HCT116 (cell line): ENCODE results near the gene OR2M5. TPM values are rescaled to one million over a fixed set of nuclear protein-coding genes. Genes with fewer than 3 reads are reported as not detected.

Experiments
- ATAC-seq: fragments of 200-7000 bp; cut with Tn5 transposase; 2 replicates; pipeline ENCODE4 v1.9.1; 2020; ENCODE audit warnings: mild to moderate bottlenecking, moderate library complexity
- BruUV-seq: library from RNA; stranded (reverse); fragments of 400-500 nt; replicated peaks from 2 replicates; lab custom pipeline; 2021; lab: Mats Ljungman, UMichigan
- CTCF ChIA-PET: fragments of 300-600 bp; sonication (Branson Sonifier 250); formaldehyde crosslinking; loops from one replicate; lab custom pipeline; 2021; ENCODE audit warnings: antibody characterized with exemption; lab: Charles Lee
- POLR2A ChIA-PET: fragments of 300-600, 350-600 bp; sonication (Branson Sonifier 250); formaldehyde crosslinking; loops from one replicate; lab custom pipeline; 2021; ENCODE audit warnings: antibody characterized with exemption; lab: Charles Lee
- RAD21 ChIA-PET, 2 experiments: fragments of 300-600 bp; sonication (Branson Sonifier 250); formaldehyde crosslinking; loops; one replicate each; lab custom pipeline; 2023; ENCODE audit warnings: low total read pairs in 2 of 2; ENCODE audit not compliant: uncharacterized antibody in 2 of 2, unreplicated experiment in 2 of 2, low non-redundant PET in 1 of 2; lab: Charles Lee
- DNase-seq: peaks from one replicate; pipeline ENCODE4 v3.0.0-alpha.2; 2010; ENCODE audit warnings: low read depth, low spot score
- H2AFZ ChIP-seq: fragments of 200-600 bp; shearing (Covaris generic), sonication (generic); 2 replicates; pipeline ENCODE4 v1.6.1; 2017; ENCODE audit warnings: low read depth, mixed run types, mixed read lengths, antibody characterized with exemption, low read length; ENCODE audit not compliant: poor library complexity, severe bottlenecking
- H3K27ac ChIP-seq: 2 replicates; pipeline ENCODE4 v1.5.1; 2012; ENCODE audit warnings: low read depth, low read length
- H3K27me3 ChIP-seq: fragments of 200-600 bp; sonication (generic); 2 replicates; pipeline ENCODE4 v1.6.1; 2016; ENCODE audit warnings: mixed run types, low read length, mixed read lengths; ENCODE audit not compliant: insufficient read depth
- H3K36me3 ChIP-seq, 2 experiments: fragments of 200-500 bp in 1 of 2; fragments of 200-600 bp in 1 of 2; sonication (Bioruptor generic) in 1 of 2; sonication (generic) in 1 of 2; 2 replicates each; pipeline versions ENCODE4 v1.5.1 to v1.6.1; 2014 to 2016; ENCODE audit warnings: low read length in 2 of 2, inconsistent platforms in 1 of 2, mixed read lengths in 1 of 2, mixed run types in 1 of 2; ENCODE audit not compliant: insufficient read depth in 2 of 2, control insufficient read depth in 1 of 2
- H3K4me1 ChIP-seq, 2 experiments: fragments of 200-600 bp in 1 of 2; sonication (generic) in 1 of 2; 2 replicates each; pipeline versions ENCODE4 v1.5.1 to v1.6.1; 2012 to 2017; ENCODE audit warnings: low read length in 2 of 2, inconsistent platforms in 1 of 2, mild to moderate bottlenecking in 1 of 2, mixed read lengths in 1 of 2, mixed run types in 1 of 2, moderate library complexity in 1 of 2; ENCODE audit not compliant: insufficient read depth in 2 of 2, control insufficient read depth in 1 of 2
- H3K4me2 ChIP-seq: fragments of 200-600 bp; sonication (generic); 2 replicates; pipeline ENCODE4 v1.6.1; 2017; ENCODE audit warnings: mixed run types, low read length, mixed read lengths
- H3K4me3 ChIP-seq, 2 experiments: fragments of 200-600 bp in 1 of 2; sonication (generic) in 1 of 2; replicated peaks in 1 of 2; 2 replicates each; pipeline ENCODE4 v1.5.1; 2011 to 2016; ENCODE audit warnings: low read length in 2 of 2, control low read depth in 1 of 2, low read depth in 1 of 2, mild to moderate bottlenecking in 1 of 2, mixed read lengths in 1 of 2, mixed run types in 1 of 2
- H3K79me2 ChIP-seq: fragments of 200-600 bp; sonication (generic); 2 replicates; pipeline ENCODE4 v1.6.1; 2017; ENCODE audit warnings: mild to moderate bottlenecking, mixed run types, low read length, moderate library complexity, mixed read lengths; ENCODE audit not compliant: insufficient read depth
- H3K9ac ChIP-seq: fragments of 200-600 bp; sonication (generic); 2 replicates; pipeline ENCODE4 v1.6.1; 2016; ENCODE audit warnings: low read length, mixed read lengths
- H3K9me2 ChIP-seq: fragments of 200-600 bp; sonication (generic), shearing (Covaris generic); 2 replicates; pipeline ENCODE4 v1.6.1; 2017; ENCODE audit warnings: mixed run types, mild to moderate bottlenecking, moderate library complexity; ENCODE audit not compliant: insufficient read depth
- H3K9me3 ChIP-seq, 2 experiments: fragments of 200-500 bp in 1 of 2; fragments of 200-600 bp in 1 of 2; sonication (Bioruptor generic) in 1 of 2; sonication (generic) in 1 of 2; 2 replicates each; pipeline ENCODE4 v1.6.1; 2014 to 2017; ENCODE audit warnings: low read length in 2 of 2, mixed read lengths in 2 of 2, inconsistent platforms in 1 of 2, low read depth in 1 of 2, mild to moderate bottlenecking in 1 of 2, mixed run types in 1 of 2, moderate library complexity in 1 of 2; ENCODE audit not compliant: control insufficient read depth in 1 of 2, insufficient read depth in 1 of 2
- H4K20me1 ChIP-seq: fragments of 200-600 bp; sonication (generic), shearing (Covaris generic); 2 replicates; pipeline ENCODE4 v1.6.1; 2017; ENCODE audit warnings: mixed run types, mild to moderate bottlenecking, moderate library complexity; ENCODE audit not compliant: insufficient read depth
- CEBPB ChIP-seq: IDR thresholded peaks from 2 replicates; pipeline ENCODE4 v1.6.1; 2012; ENCODE audit warnings: low read depth
- CTCF ChIP-seq, 3 experiments: fragments of 200-600 bp in 1 of 3; sonication (generic) in 1 of 3; IDR thresholded peaks in 2 of 3; conservative IDR thresholded peaks in 1 of 3; 2 replicates each; pipeline ENCODE4 v1.5.1; 2012 to 2017; ENCODE audit warnings: low read depth in 2 of 3, low read length in 2 of 3, antibody characterized with exemption in 1 of 3, borderline replicate concordance in 1 of 3, control low read depth in 1 of 3, mild to moderate bottlenecking in 1 of 3, mixed read lengths in 1 of 3, mixed run types in 1 of 3, moderate library complexity in 1 of 3; ENCODE audit not compliant: insufficient read depth in 1 of 3
- ELF1 ChIP-seq: IDR thresholded peaks from 2 replicates; pipeline ENCODE4 v1.6.1; 2012; ENCODE audit warnings: low read depth, borderline replicate concordance
- EZH2phosphoT487 ChIP-seq: fragments of 200-600 bp; IDR thresholded peaks from 2 replicates; pipeline ENCODE4 v1.6.1; 2018; ENCODE audit warnings: antibody characterized with exemption, borderline replicate concordance
- MAX ChIP-seq: IDR thresholded peaks from 2 replicates; pipeline ENCODE4 v1.6.1; 2012
- POLR2A ChIP-seq: IDR thresholded peaks from 2 replicates; pipeline ENCODE4 v1.7.0; 2011; ENCODE audit warnings: borderline replicate concordance; ENCODE audit not compliant: insufficient read depth, insufficient read length; ENCODE audit errors: extremely low read depth
- POLR2AphosphoS5 ChIP-seq: IDR thresholded peaks from 2 replicates; pipeline ENCODE4 v1.6.1; 2011; ENCODE audit warnings: mild to moderate bottlenecking, low read depth, low read length, moderate library complexity
- SIN3A ChIP-seq: IDR thresholded peaks from 2 replicates; pipeline ENCODE4 v1.6.1; 2012; ENCODE audit warnings: low read depth
- SRF ChIP-seq: IDR thresholded peaks from 2 replicates; pipeline ENCODE4 v1.6.1; 2012; ENCODE audit warnings: low read depth
- intact Hi-C: fragments of 100-400 bp; cut with micrococcal nuclease; formaldehyde crosslinking; loops from 2 replicates; pipeline ENCODE4 v1.10.0; 2022
- total RNA-seq: library from RNA; stranded (reverse); gene quantifications from one replicate; pipeline ENCODE4 v1.2.1, GENCODE V29; 2021; ENCODE audit not compliant: unreplicated experiment

The OR2M5 gene
- total RNA-seq, 1 experiment from 2014 or later: not detected

GRCh38 chr1:248136811-248137210 is 8.1 kb upstream of the OR2M5 start:
- H3K27ac ChIP-seq: no peak overlapping the region
- H2AFZ ChIP-seq: no peak overlapping the region
- no peaks in the 10 kb centered on the region for H3K79me2 ChIP-seq
- ATAC-seq (no peak), DNase-seq (no peak)
- no peaks in the 10 kb centered on the region for H4K20me1 ChIP-seq
- no peak overlapping the region for H3K4me3 ChIP-seq
- no peak overlapping the region for H3K9ac ChIP-seq
- H3K36me3 ChIP-seq: no peaks in the 10 kb centered on the region
- no peak overlapping the region for H3K4me2 ChIP-seq
- H3K27me3 ChIP-seq: no peaks in the 10 kb centered on the region
- H3K9me3 ChIP-seq: no peaks in the 10 kb centered on the region; a peak in 2 of 4 replicates
- H3K9me2 ChIP-seq: no peaks in the 10 kb centered on the region
- intact Hi-C loops: no loop called here
- no peak for TF ChIP-seq POLR2AphosphoS5
- no peak for TF ChIP-seq MAX
- TF ChIP-seq ELF1: no peak
- no peak for TF ChIP-seq SIN3A
- TF ChIP-seq SRF: no peak
- TF ChIP-seq EZH2phosphoT487: no peak
- TF ChIP-seq, all 23 proteins: peak for 0
- CTCF ChIA-PET: no interaction called here
- POLR2A ChIA-PET: no interaction called here
- no peaks in the 10 kb centered on the region for H3K4me1 ChIP-seq
- no TSS peak for BruUV-seq
- RAD21 ChIA-PET: no interaction called here

- H3K27me3 ChIP-seq: no peaks in the 10 kb centered on the region
- H3K9me3 ChIP-seq: peaks cover 0 to 6% of the 10 kb centered on the region in 2 experiments; a peak in 2 of 4 replicates
- POLR2A ChIA-PET: no interaction called here
- CTCF ChIA-PET: no interaction called here
- H4K20me1 ChIP-seq: no peaks in the 10 kb centered on the region
- H3K9ac ChIP-seq: no peak overlapping the region
- no peaks in the 10 kb centered on the region for H3K4me1 ChIP-seq
- H2AFZ ChIP-seq: no peak overlapping the region
- H3K36me3 ChIP-seq: no peaks in the 10 kb centered on the region
- no TSS peak for BruUV-seq
- TF ChIP-seq POLR2A: no peak
- no peak for TF ChIP-seq CEBPB
- no peak for TF ChIP-seq ELF1
- no peak for TF ChIP-seq CTCF (IDR thresholded peaks at IDR 0.05 in 2 of 3, conservative IDR thresholded peaks at IDR 0.05 in 1 of 3; ENCODE audit: borderline replicate concordance in 1 of 3, insufficient read depth in 1 of 3, low read depth in 2 of 3, low read length in 2 of 3)
- DNase-seq: no peak
- intact Hi-C loops: no loop called here
- H3K79me2 ChIP-seq: no peaks in the 10 kb centered on the region
- no peak overlapping the region for H3K4me3 ChIP-seq
- no peak overlapping the region for H3K27ac ChIP-seq
- H3K4me2 ChIP-seq: no peak overlapping the region
- ATAC-seq: no peak
- RAD21 ChIA-PET: no interaction called here
- H3K9me2 ChIP-seq: no peaks in the 10 kb centered on the region
Measured at GRCh38 chr1:248140846-248141245, 4.1 kb upstream of the OR2M5 start.
